Effector memory CD4-positive, alpha-beta T cell (primary cell): Measurements from ENCODE around the gene F3.

ENCODE experiments used
- DNase-seq, 3 donors: peaks; one replicate each; pipeline ENCODE4 v3.0.0-alpha.2; 2020
- H3K27ac ChIP-seq: 2 replicates; pipeline ENCODE4 v1.7.0; 2013; ENCODE audit warnings: mild to moderate bottlenecking, low read length, moderate library complexity; ENCODE audit not compliant: insufficient read depth, poor library complexity, severe bottlenecking
- H3K27me3 ChIP-seq: replicated peaks from 2 replicates; pipeline ENCODE4 v1.7.0; 2013; ENCODE audit warnings: mild to moderate bottlenecking, low read length; ENCODE audit not compliant: insufficient read depth, control insufficient read depth, poor library complexity, severe bottlenecking
- H3K36me3 ChIP-seq: 2 replicates; pipeline ENCODE4 v1.7.0; 2013; ENCODE audit warnings: mild to moderate bottlenecking, low read length, moderate library complexity; ENCODE audit not compliant: control insufficient read depth, insufficient read depth
- H3K4me1 ChIP-seq: 2 replicates; pipeline ENCODE4 v1.7.0; 2013; ENCODE audit warnings: low read length, mild to moderate bottlenecking; ENCODE audit not compliant: control insufficient read depth, insufficient read depth, poor library complexity, severe bottlenecking
- H3K4me3 ChIP-seq: 2 replicates; pipeline ENCODE4 v1.7.0; 2013; ENCODE audit warnings: low read length, low read depth, mild to moderate bottlenecking; ENCODE audit not compliant: insufficient read depth, poor library complexity, severe bottlenecking
- H3K9me3 ChIP-seq: 2 replicates; pipeline ENCODE4 v1.7.0; 2013; ENCODE audit warnings: mild to moderate bottlenecking, low read length, moderate library complexity; ENCODE audit not compliant: control insufficient read depth

F3 gene

GRCh38 chr1:94512816-94513215 is 28.7 kb downstream of the F3 start:
- no peaks in the 10 kb centered on the region for H3K9me3 ChIP-seq
- H3K4me3 ChIP-seq, result no peak overlapping the region
- no peak for DNase-seq
- no peaks in the 10 kb centered on the region for H3K4me1 ChIP-seq
- H3K27ac ChIP-seq, result no peak overlapping the region
- no peaks in the 10 kb centered on the region for H3K36me3 ChIP-seq
- no peaks in the 10 kb centered on the region for H3K27me3 ChIP-seq

DNA sequence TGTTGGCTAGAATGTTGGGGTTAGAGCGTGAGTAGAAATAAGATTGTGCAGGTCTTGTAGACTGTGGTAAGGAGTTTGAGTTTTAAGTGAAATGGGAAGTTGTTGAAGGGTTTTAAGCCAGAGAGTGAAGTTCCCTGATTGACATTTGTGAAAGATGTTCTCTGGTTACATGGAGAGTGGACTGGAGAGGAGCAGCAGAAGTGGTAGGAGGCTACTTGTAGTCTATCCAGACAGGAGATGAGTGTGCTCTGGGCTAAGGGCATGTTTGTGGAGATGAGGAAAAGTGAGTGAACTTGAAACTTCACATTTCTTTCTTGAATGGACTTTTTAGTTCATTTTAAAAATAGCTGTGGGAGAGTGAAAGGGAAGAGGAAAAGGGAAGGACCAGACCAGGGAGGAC is 37.0 kb downstream of the F3 start:
- Histone ChIP-seq H3K9me3 (no peaks in the 10 kb centered on the region), H3K27me3 (no peaks in the 10 kb centered on the region), H3K4me1 (no peaks in the 10 kb centered on the region), H3K4me3 (no peak overlapping the region), H3K36me3 (peaks cover 16% of the 10 kb centered on the region), H3K27ac (no peak overlapping the region)
- no peak for DNase-seq

DNA sequence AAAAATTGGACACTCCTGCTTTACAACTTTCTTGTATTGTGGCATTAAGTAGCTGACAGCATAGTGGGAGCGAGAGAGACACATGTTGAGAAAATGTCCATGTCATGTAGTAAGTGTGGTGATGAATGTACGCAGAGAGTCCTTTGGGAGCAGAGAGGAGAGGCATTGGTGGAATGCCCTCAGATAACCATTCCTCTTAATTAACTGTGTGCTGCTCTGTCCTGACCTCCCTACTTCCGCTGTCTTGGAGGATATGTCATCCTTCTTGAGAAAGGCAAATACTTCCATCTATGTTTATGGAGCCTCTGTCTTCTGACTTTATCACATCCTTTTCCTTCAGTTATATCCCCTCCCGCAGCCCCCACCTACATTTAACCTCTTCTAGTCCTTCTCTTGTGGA is 38.4 kb downstream of the F3 start:
- no peak for DNase-seq
- H3K9me3 ChIP-seq, result no peaks in the 10 kb centered on the region
- H3K4me3 ChIP-seq, result no peak overlapping the region
- H3K27me3 ChIP-seq, result no peaks in the 10 kb centered on the region
- H3K4me1 ChIP-seq, result no peaks in the 10 kb centered on the region
- H3K27ac ChIP-seq, result no peak overlapping the region
- H3K36me3 ChIP-seq, result peaks cover 20% of the 10 kb centered on the region

DNA sequence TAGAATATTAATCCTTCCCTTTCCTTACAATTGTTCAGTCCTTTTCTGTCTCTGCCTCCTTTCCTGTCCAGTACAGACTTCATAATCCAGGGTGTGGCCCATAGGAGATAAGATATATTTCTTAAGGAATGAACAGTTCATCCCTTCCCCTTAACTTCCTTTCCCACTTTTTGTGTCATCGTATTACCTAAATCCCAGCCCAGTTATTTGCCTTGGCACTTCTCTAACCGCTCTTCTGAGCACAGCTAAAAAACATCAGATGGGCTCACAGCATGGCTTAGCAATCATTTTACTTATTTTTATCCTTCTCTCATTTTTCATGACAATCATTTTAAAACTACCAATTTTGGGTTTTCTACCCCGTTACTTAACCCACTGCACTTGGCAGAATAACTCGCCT is 39.6 kb downstream of the F3 start:
- no peak for DNase-seq
- no peak overlapping the region for H3K4me3 ChIP-seq
- no peaks in the 10 kb centered on the region for H3K4me1 ChIP-seq
- H3K36me3 ChIP-seq, result peaks cover 20% of the 10 kb centered on the region
- no peaks in the 10 kb centered on the region for H3K27me3 ChIP-seq
- H3K27ac ChIP-seq, result no peak overlapping the region
- no peaks in the 10 kb centered on the region for H3K9me3 ChIP-seq

GRCh38 chr1:94501426-94501825 is 40.1 kb downstream of the F3 start:
- Histone ChIP-seq H3K27me3 (no peaks in the 10 kb centered on the region), H3K36me3 (peaks cover 19% of the 10 kb centered on the region), H3K27ac (no peak overlapping the region), H3K4me1 (no peaks in the 10 kb centered on the region), H3K4me3 (no peak overlapping the region), H3K9me3 (no peaks in the 10 kb centered on the region)
- DNase-seq, result no peak

DNA sequence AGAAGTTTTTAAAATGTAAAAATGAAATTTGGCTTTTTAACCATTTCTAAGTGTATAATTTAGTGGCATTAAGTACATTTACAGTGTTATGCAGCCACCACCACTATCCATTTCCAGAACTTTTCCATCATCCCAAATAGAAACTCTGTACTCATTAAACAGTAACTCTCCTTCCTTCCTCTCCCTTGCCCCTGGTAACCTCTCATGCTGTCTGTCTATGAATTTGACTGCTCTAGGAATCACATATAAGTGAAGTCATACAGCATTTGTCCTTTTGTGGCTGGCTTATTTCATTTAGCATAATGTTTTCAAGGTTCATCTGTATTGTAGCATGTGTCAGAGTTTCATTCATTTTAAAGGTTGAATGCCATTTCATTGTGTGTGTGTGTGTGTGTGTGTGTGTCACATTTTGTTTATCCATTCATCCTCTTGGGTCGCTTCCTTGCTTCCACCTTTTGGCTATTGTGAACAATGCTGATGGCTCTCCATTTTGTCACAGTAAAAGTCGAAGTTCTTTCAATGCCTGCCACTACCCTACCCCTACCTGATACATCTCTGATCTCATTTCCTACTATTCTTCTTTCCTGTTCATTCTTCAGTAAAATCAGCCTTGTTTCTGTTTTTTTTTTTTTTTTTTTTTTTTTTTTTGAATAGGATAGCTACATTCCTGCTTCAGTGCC is 45.3 kb downstream of the F3 start:
- H3K27me3 ChIP-seq, result no peaks in the 10 kb centered on the region
- DNase-seq, result no peak
- H3K4me1 ChIP-seq, result no peaks in the 10 kb centered on the region
- no peak overlapping the region for H3K27ac ChIP-seq
- no peaks in the 10 kb centered on the region for H3K9me3 ChIP-seq
- no peak overlapping the region for H3K4me3 ChIP-seq
- H3K36me3 ChIP-seq, result peaks cover 15% of the 10 kb centered on the region

GRCh38 chr1:94490556-94490955 is 51.0 kb downstream of the F3 start:
- peaks cover 20% of the 10 kb centered on the region for H3K36me3 ChIP-seq

DNA sequence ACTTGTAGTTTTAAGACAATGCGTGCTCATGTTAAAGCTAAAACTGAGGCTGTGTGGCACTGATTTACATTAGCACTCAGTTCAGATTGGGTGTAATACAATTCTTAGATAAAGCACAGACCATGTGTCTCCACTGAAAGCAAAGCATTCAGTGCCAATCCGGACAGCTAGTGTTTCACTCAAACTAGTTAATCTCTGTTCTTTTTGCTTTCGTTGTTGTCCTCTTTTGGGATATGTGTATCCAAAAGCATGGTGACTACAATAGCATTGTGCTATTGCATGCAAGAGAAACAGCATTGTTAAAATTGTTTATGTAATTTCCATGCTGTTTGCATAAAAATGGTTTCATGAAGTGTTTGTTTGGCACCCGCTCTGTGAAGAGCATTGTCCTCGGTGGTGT is 54.6 kb downstream of the F3 start:
- no peak for DNase-seq
- Histone ChIP-seq H3K4me3 (no peak overlapping the region), H3K36me3 (peaks cover 20% of the 10 kb centered on the region), H3K27ac (no peak overlapping the region), H3K9me3 (no peaks in the 10 kb centered on the region), H3K27me3 (no peaks in the 10 kb centered on the region), H3K4me1 (no peaks in the 10 kb centered on the region)

More at GRCh38 chr1:94490556-94490955, 51.0 kb downstream of the F3 start:
- Histone ChIP-seq H3K4me3 (no peak overlapping the region), H3K27ac (no peak overlapping the region), H3K27me3 (no peaks in the 10 kb centered on the region), H3K4me1 (no peaks in the 10 kb centered on the region), H3K9me3 (no peaks in the 10 kb centered on the region)
- DNase-seq, result no peak

- peak; percentile 1 to 3 (median 3) for DNase-seq
- Histone ChIP-seq H3K9me3 (no peaks in the 10 kb centered on the region), H3K27ac (no peak overlapping the region), H3K27me3 (no peaks in the 10 kb centered on the region), H3K36me3 (no peaks in the 10 kb centered on the region), H3K4me3 (no peak overlapping the region), H3K4me1 (no peaks in the 10 kb centered on the region)
These were observed 60.1 kb downstream of the F3 start for GRCh38 chr1:94481473-94481933.

- Histone ChIP-seq H3K4me3 (no peak overlapping the region), H3K27me3 (no peaks in the 10 kb centered on the region), H3K27ac (no peak overlapping the region), H3K36me3 (no peaks in the 10 kb centered on the region), H3K9me3 (no peaks in the 10 kb centered on the region), H3K4me1 (no peaks in the 10 kb centered on the region)
- DNase-seq, result no peak
These were observed 61.9 kb downstream of the F3 start for GRCh38 chr1:94479682-94480081.
